Liver (tissue), 9 donors: Measurements from ENCODE around the gene RCOR3. TPM values are rescaled to one million over a fixed set of nuclear protein-coding genes. Genes with fewer than 3 reads are reported as not detected.

ENCODE experiments used
- DNase-seq: peaks from one replicate; pipeline ENCODE4 v3.0.0-alpha.2; 2017; ENCODE audit warnings: low spot score
- H3K27ac ChIP-seq, 2 donors: one replicate each; pipeline ENCODE4 v1.7.0; 2013; ENCODE audit warnings: inconsistent platforms in 2 of 2, low read length in 2 of 2, control low read depth in 1 of 2, low read depth in 1 of 2, mild to moderate bottlenecking in 1 of 2
- H3K27me3 ChIP-seq, 4 donors: one replicate each; pipeline versions ENCODE4 v1.6.1 to v1.7.0; 2013; ENCODE audit warnings: low read length in 3 of 4, inconsistent platforms in 1 of 4, mild to moderate bottlenecking in 1 of 4, moderate library complexity in 1 of 4; ENCODE audit not compliant: control insufficient read depth in 4 of 4, insufficient read depth in 4 of 4
- H3K36me3 ChIP-seq, 4 donors: one replicate each; pipeline versions ENCODE4 v1.6.1 to v1.7.0; 2013; ENCODE audit warnings: low read length in 3 of 4, mild to moderate bottlenecking in 3 of 4, low read depth in 1 of 4, moderate library complexity in 1 of 4; ENCODE audit not compliant: control insufficient read depth in 4 of 4, insufficient read depth in 3 of 4
- H3K4me1 ChIP-seq, 4 donors: one replicate each; pipeline versions ENCODE4 v1.6.1 to v1.7.0; 2013; ENCODE audit warnings: low read length in 3 of 4, mild to moderate bottlenecking in 3 of 4, moderate library complexity in 1 of 4; ENCODE audit not compliant: control insufficient read depth in 4 of 4, insufficient read depth in 4 of 4
- H3K4me3 ChIP-seq, 3 donors: one replicate each; pipeline versions ENCODE4 v1.6.1 to v1.7.0; 2013; ENCODE audit warnings: low read length in 3 of 3, control low read depth in 1 of 3, low read depth in 1 of 3, mild to moderate bottlenecking in 1 of 3
- H3K9ac ChIP-seq, 2 donors: one replicate each; pipeline ENCODE4 v1.7.0; 2013; ENCODE audit warnings: low read length in 2 of 2, mild to moderate bottlenecking in 2 of 2, moderate library complexity in 2 of 2, control low read depth in 1 of 2, low read depth in 1 of 2
- H3K9me3 ChIP-seq, 4 donors: one replicate each; pipeline versions ENCODE4 v1.6.1 to v1.7.0; 2013; ENCODE audit warnings: low read length in 3 of 4; ENCODE audit not compliant: control insufficient read depth in 4 of 4
- CTCF ChIP-seq: fragments of 150-350 bp; IDR thresholded peaks from 2 replicates; pipeline ENCODE4 v1.5.1; 2017; ENCODE audit warnings: improper control_type of control experiment, low read depth, low read length; ENCODE audit not compliant: missing input control
- FOXA1 ChIP-seq: IDR thresholded peaks from 2 replicates; pipeline ENCODE4 v1.6.1; 2016; ENCODE audit warnings: antibody characterized with exemption
- GABPA ChIP-seq, 2 donors: IDR thresholded peaks in 1 of 2; conservative IDR thresholded peaks in 1 of 2; 2 replicates each; pipeline ENCODE4 v1.6.1; 2016; ENCODE audit warnings: antibody characterized with exemption in 2 of 2, mild to moderate bottlenecking in 1 of 2, moderate library complexity in 1 of 2
- HNF4A ChIP-seq, 2 donors: conservative IDR thresholded peaks; 2 replicates each; pipeline ENCODE4 v1.6.1; 2016; ENCODE audit warnings: antibody characterized with exemption in 2 of 2, mild to moderate bottlenecking in 2 of 2
- HNF4G ChIP-seq: IDR thresholded peaks from 2 replicates; pipeline ENCODE4 v1.6.1; 2016; ENCODE audit warnings: antibody characterized with exemption
- JUND ChIP-seq, 2 donors: IDR thresholded peaks; 2 replicates each; pipeline ENCODE4 v1.6.1; 2016; ENCODE audit warnings: antibody characterized with exemption in 2 of 2
- NR2F2 ChIP-seq: IDR thresholded peaks from 2 replicates; pipeline ENCODE4 v1.6.1; 2016; ENCODE audit warnings: antibody characterized with exemption
- RAD21 ChIP-seq, 2 donors: IDR thresholded peaks; 2 replicates each; pipeline ENCODE4 v1.6.1; 2016; ENCODE audit warnings: antibody characterized with exemption in 2 of 2, mild to moderate bottlenecking in 2 of 2
- REST ChIP-seq: IDR thresholded peaks from 2 replicates; pipeline ENCODE4 v1.6.1; 2016; ENCODE audit warnings: antibody characterized with exemption, mild to moderate bottlenecking
- RXRA ChIP-seq, 2 donors: IDR thresholded peaks; 2 replicates each; pipeline ENCODE4 v1.6.1; 2017 to 2018; ENCODE audit warnings: antibody characterized with exemption in 2 of 2, mild to moderate bottlenecking in 1 of 2
- SP1 ChIP-seq: IDR thresholded peaks from 2 replicates; pipeline ENCODE4 v1.6.1; 2018; ENCODE audit warnings: antibody characterized with exemption, mild to moderate bottlenecking
- YY1 ChIP-seq: IDR thresholded peaks from 2 replicates; pipeline ENCODE4 v1.6.1; 2016; ENCODE audit warnings: antibody characterized with exemption, mild to moderate bottlenecking
- WGBS: extraction: QIAGEN DNeasy Blood & Tissue Kit; methylation state at CpG from one replicate; pipeline ENCODE4 v1.1.7; 2013; 5-methylcytosine and 5-hydroxymethylcytosine counted together
- polyA plus RNA-seq, 2 donors: library from polyadenylated mRNA; stranded (reverse) in 1 of 2; unstranded in 1 of 2; fragments of 200-250 nt in 1 of 2; fragments of >200 nt in 1 of 2; fragmentation: Nextera tagmentation in 1 of 2; extraction: Ambion mirVana in 1 of 2; gene quantifications; one replicate each; pipeline versions ENCODE4 v1.2.1 to v1.2.3, GENCODE V29; 2013 to 2015
- total RNA-seq, 2 donors: library from RNA; depleted of rRNA; stranded (reverse); fragments of >200 nt; gene quantifications; one replicate each; pipeline ENCODE4 v1.2.3, GENCODE V29; 2014
- donor health status: healthy.
- donor health status: healthy.
- donor health status: healthy.
- donor health status: healthy.
- donor health status: healthy.

Gene RCOR3
- total and polyA plus RNA-seq, 4 donors, result 7.8 to 20.2 (median 13.4) TPM

DNA sequence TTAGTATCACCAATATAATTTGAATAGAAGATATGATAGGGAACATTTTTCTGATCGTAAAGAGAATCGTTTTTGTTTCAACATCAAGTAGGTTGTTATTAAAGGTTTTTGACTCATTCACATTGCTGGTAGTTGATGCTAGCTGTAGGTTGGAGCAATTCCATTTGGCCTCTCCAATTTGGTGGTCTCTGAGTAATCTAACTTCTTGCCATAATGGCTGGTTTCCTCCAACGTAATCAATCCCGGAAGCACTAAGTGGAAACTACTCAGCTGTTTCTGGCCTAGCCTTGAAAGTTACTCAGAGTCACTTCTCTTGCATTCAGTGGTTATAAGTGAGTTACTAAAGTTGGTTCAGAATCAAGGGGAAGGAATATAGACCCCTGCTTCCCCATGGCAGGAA, 26.0 kb downstream of the RCOR3 start (continued):
- TF ChIP-seq CTCF (no peak), YY1 (no peak), JUND (IDR thresholded peaks at IDR 0.05) (no peak), HNF4A (conservative IDR thresholded peaks at IDR 0.05) (no peak), NR2F2 (no peak), HNF4G (no peak)

DNA sequence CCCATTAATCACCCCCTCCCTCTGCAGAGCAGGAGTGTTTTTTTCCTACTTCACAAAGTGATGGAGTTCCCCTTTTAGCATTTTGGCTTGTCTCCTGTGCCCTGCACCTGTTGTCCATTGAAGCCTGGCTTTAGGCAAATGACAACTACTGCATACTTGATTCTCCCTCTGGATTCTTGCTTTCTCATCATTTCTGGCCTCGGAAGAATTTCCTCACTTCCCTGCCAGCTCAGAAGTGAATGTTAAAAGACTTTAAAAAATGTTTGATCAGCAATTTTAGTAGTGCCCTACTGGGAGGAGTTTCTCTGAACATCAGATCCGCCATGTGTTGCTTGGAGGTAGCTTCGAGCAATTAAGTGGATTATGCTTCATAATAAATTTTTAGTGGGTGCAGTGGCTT, 28.1 kb downstream of the RCOR3 start:
- H3K4me1 ChIP-seq, result no peaks in the 10 kb centered on the region
- H3K27me3 ChIP-seq, result no peaks in the 10 kb centered on the region
- peaks cover 8 to 65% (median 44%) of the 10 kb centered on the region in 4 donors for H3K36me3 ChIP-seq

GRCh38 chr1:211292411-211292810, 33.2 kb downstream of the RCOR3 start:
- H3K27me3 ChIP-seq, result no peaks in the 10 kb centered on the region
- peaks cover 2 to 62% (median 48%) of the 10 kb centered on the region in 4 donors for H3K36me3 ChIP-seq
- H3K9ac ChIP-seq, result no peak overlapping the region
- no peaks in the 10 kb centered on the region for H3K9me3 ChIP-seq
- H3K4me3 ChIP-seq, result no peak overlapping the region
- no peak for DNase-seq
- WGBS, result 97% methylated on average over 2 of the region's 2 CpGs
- TF ChIP-seq YY1 (no peak), SP1 (no peak), GABPA (IDR thresholded peaks at IDR 0.05 in 1 of 2, conservative IDR thresholded peaks at IDR 0.05 in 1 of 2) (no peak), FOXA1 (no peak), RAD21 (IDR thresholded peaks at IDR 0.05) (no peak), RXRA (IDR thresholded peaks at IDR 0.05) (no peak), HNF4G (no peak), CTCF (no peak)
- H3K4me1 ChIP-seq, result no peaks in the 10 kb centered on the region
- no peak overlapping the region for H3K27ac ChIP-seq

More for the DNA sequence above, 28.1 kb downstream of the RCOR3 start:
- no peak for DNase-seq
- no peaks in the 10 kb centered on the region for H3K9me3 ChIP-seq
- no peak overlapping the region for H3K27ac ChIP-seq
- WGBS, result 86% methylated on average over 3 of the region's 3 CpGs
- H3K9ac ChIP-seq, result no peak overlapping the region
- H3K4me3 ChIP-seq, result no peak overlapping the region
- TF ChIP-seq YY1 (no peak), HNF4A (conservative IDR thresholded peaks at IDR 0.05) (no peak)

- Histone ChIP-seq H3K4me3 (no peak overlapping the region), H3K4me1 (no peaks in the 10 kb centered on the region), H3K9me3 (no peaks in the 10 kb centered on the region), H3K27ac (no peak overlapping the region), H3K9ac (no peak overlapping the region), H3K36me3 (peaks cover 0 to 53% (median 43%) of the 10 kb centered on the region in 4 donors), H3K27me3 (no peaks in the 10 kb centered on the region)
- TF ChIP-seq REST (no peak), RAD21 (IDR thresholded peaks at IDR 0.05) (no peak), SP1 (no peak), CTCF (no peak), JUND (IDR thresholded peaks at IDR 0.05) (no peak), HNF4A (conservative IDR thresholded peaks at IDR 0.05) (no peak), RXRA (IDR thresholded peaks at IDR 0.05) (no peak)
- DNase-seq, result no peak
Measured at GRCh38 chr1:211296396-211296795, 37.2 kb downstream of the RCOR3 start.
